Neural cell (in vitro differentiated cells): ENCODE measurements around the gene SLC6A17. TPM values are rescaled to one million over a fixed set of nuclear protein-coding genes. Genes with fewer than 3 reads are reported as not detected.

ENCODE experiments used
- H2AFZ ChIP-seq: fragments of 200-600, 300-800 bp; sonication (generic), shearing (Covaris generic); 2 replicates; pipeline ENCODE4 v1.6.0; 2014; ENCODE audit warnings: low read depth, mild to moderate bottlenecking, antibody characterized with exemption, low read length, moderate library complexity
- H3F3A ChIP-seq: fragments of 200-600 bp; shearing (Covaris generic); 2 replicates; pipeline ENCODE4 v1.6.1; 2016; ENCODE audit warnings: mild to moderate bottlenecking, moderate library complexity, mixed read lengths, antibody characterized with exemption, low read length; ENCODE audit not compliant: insufficient read depth, poor library complexity, severe bottlenecking
- H3K27ac ChIP-seq: fragments of 200-600, 300-800 bp; sonication (generic), shearing (Covaris generic); 2 replicates; pipeline ENCODE4 v1.5.1; 2014; ENCODE audit warnings: mild to moderate bottlenecking, low read length, moderate library complexity
- H3K27me3 ChIP-seq: fragments of 300-800, 200-600 bp; sonication (generic), shearing (Covaris generic); 2 replicates; pipeline ENCODE4 v1.6.0; 2014; ENCODE audit warnings: mild to moderate bottlenecking, low read depth, low read length, moderate library complexity; ENCODE audit not compliant: insufficient read depth
- H3K36me3 ChIP-seq: fragments of 300-800, 200-600 bp; sonication (generic), shearing (Covaris generic); 2 replicates; pipeline ENCODE4 v1.5.1; 2014; ENCODE audit warnings: mild to moderate bottlenecking, antibody characterized with exemption, low read length, moderate library complexity; ENCODE audit not compliant: insufficient read depth
- H3K4me2 ChIP-seq: fragments of 300-800, 200-600 bp; sonication (generic), shearing (Covaris generic); 2 replicates; pipeline ENCODE4 v1.6.0; 2014; ENCODE audit warnings: mild to moderate bottlenecking, low read length
- H3K4me3 ChIP-seq: fragments of 300-800, 200-600 bp; sonication (generic), shearing (Covaris generic); 2 replicates; pipeline ENCODE4 v1.5.1; 2014; ENCODE audit warnings: mild to moderate bottlenecking, low read length, moderate library complexity
- H3K79me2 ChIP-seq: fragments of 200-600 bp; shearing (Covaris generic); replicated peaks from 2 replicates; pipeline ENCODE4 v1.6.0; 2014; ENCODE audit warnings: mild to moderate bottlenecking, low read length, moderate library complexity; ENCODE audit not compliant: insufficient read depth
- H3K9ac ChIP-seq: fragments of 300-800, 200-600 bp; sonication (generic), shearing (Covaris generic); 2 replicates; pipeline ENCODE4 v1.6.1; 2016; ENCODE audit warnings: mild to moderate bottlenecking, low read length, mixed read lengths
- H3K9me2 ChIP-seq: fragments of 200-600 bp; shearing (Covaris generic); 2 replicates; pipeline ENCODE4 v1.6.1; 2016; ENCODE audit warnings: mild to moderate bottlenecking, low read length, mixed read lengths; ENCODE audit not compliant: insufficient read depth
- H3K9me3 ChIP-seq: fragments of 200-600, 300-800 bp; sonication (generic), shearing (Covaris generic); 2 replicates; pipeline ENCODE4 v1.6.1; 2016; ENCODE audit warnings: mild to moderate bottlenecking, mixed run types, low read length, moderate library complexity, mixed read lengths
- H4K20me1 ChIP-seq: fragments of 200-600 bp; shearing (Covaris generic); 2 replicates; pipeline ENCODE4 v1.6.1; 2016; ENCODE audit warnings: mild to moderate bottlenecking, mixed run types; ENCODE audit not compliant: insufficient read depth
- EZH2 ChIP-seq: fragments of 200-600, 300-800 bp; shearing (Covaris generic), sonication (generic); IDR thresholded peaks from 2 replicates; pipeline ENCODE4 v1.6.1; 2014; ENCODE audit warnings: antibody characterized with exemption, low read length, borderline replicate concordance, mild to moderate bottlenecking; ENCODE audit not compliant: insufficient read depth, poor library complexity, severe bottlenecking
- MXI1 ChIP-seq: fragments of 450-650 bp; conservative IDR thresholded peaks from 2 replicates; pipeline ENCODE4 v1.6.1; 2014; ENCODE audit warnings: antibody characterized with exemption, mild to moderate bottlenecking; ENCODE audit not compliant: poor library complexity, severe bottlenecking
- POLR2AphosphoS5 ChIP-seq: IDR thresholded peaks from 2 replicates; pipeline ENCODE4 v1.6.1; 2012
- RAD21 ChIP-seq: fragments of 450-650 bp; conservative IDR thresholded peaks from 2 replicates; pipeline ENCODE4 v1.6.1; 2014; ENCODE audit warnings: antibody characterized with exemption, mild to moderate bottlenecking, moderate library complexity
- TAF1 ChIP-seq: IDR thresholded peaks from 2 replicates; pipeline ENCODE4 v1.6.1; 2012; ENCODE audit warnings: low read depth
- polyA plus RNA-seq: library from polyadenylated mRNA; depleted of rRNA; stranded (reverse); fragments of >200 nt; gene quantifications from 2 replicates; pipeline ENCODE4 v1.2.3, GENCODE V29; 2014
- TF ChIP-seq, protein P1 (sequence below): IDR thresholded peaks from 2 replicates; pipeline ENCODE4 v1.6.1; 2012; ENCODE audit warnings: borderline replicate concordance

SLC6A17 gene
- polyA plus RNA-seq, 1 donor from 2014 or later: 3.5 TPM

DNA sequence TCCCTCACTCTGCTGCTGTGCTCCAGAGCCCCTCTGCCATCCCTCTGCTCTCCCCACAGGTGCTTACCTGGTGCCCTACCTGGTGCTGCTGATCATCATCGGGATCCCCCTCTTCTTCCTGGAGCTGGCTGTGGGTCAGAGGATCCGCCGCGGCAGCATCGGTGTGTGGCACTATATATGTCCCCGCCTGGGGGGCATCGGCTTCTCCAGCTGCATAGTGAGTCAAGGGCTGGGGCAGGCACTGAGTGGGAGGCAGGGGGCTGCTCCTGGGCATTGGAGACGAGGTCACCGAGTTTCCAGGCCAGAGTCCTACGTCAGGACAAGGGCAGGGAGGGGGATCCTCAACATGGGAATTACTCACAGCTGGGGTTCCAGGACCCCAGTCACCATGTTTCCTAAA, 21.7 kb downstream of the SLC6A17 start:
- H3K27ac ChIP-seq: no peak overlapping the region
- no peak overlapping the region for H3K9ac ChIP-seq
- H3K9me3 ChIP-seq: no peaks in the 10 kb centered on the region
- no peak for TF ChIP-seq RAD21
- TF ChIP-seq MXI1: no peak
- no peaks in the 10 kb centered on the region for H3K9me2 ChIP-seq
- no peak overlapping the region for H3K4me3 ChIP-seq
- H2AFZ ChIP-seq: no peak overlapping the region
- no peaks in the 10 kb centered on the region for H4K20me1 ChIP-seq
- H3F3A ChIP-seq: no peaks in the 10 kb centered on the region
- no peaks in the 10 kb centered on the region for H3K79me2 ChIP-seq
- H3K4me2 ChIP-seq: no peak overlapping the region
- H3K27me3 ChIP-seq: no peaks in the 10 kb centered on the region
- no peaks in the 10 kb centered on the region for H3K36me3 ChIP-seq

DNA sequence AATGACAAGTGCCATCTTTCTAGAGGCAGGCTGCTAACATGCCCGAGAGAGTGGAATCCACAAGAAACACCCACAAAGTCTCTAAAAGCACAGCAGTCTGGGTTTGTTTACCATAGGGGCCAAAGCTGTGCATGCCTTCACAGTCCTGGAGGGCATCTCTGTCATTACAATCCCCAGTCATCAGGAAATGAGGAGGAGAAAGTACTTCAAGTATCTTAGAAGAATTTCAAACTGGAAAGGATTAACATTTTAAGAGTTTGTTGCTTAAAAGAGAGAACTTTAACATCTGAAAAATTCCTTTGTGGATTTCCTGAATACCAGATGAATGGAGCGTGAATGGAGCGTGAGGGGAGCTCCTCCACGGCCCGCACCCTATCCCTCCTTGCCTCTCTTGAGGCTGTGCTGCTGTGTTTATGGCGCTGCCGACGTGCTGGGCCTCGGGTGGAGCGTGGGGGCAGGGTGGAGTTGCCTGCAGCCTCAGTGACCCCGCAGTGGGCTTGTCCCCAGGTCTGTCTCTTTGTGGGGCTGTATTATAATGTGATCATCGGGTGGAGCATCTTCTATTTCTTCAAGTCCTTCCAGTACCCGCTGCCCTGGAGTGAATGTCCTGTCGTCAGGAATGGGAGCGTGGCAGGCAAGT, 23.3 kb downstream of the SLC6A17 start:
- no peak for TF ChIP-seq EZH2
- TF ChIP-seq RAD21: no peak
- Histone ChIP-seq H3K4me3 (no peak overlapping the region), H3K4me2 (no peak overlapping the region)

DNA sequence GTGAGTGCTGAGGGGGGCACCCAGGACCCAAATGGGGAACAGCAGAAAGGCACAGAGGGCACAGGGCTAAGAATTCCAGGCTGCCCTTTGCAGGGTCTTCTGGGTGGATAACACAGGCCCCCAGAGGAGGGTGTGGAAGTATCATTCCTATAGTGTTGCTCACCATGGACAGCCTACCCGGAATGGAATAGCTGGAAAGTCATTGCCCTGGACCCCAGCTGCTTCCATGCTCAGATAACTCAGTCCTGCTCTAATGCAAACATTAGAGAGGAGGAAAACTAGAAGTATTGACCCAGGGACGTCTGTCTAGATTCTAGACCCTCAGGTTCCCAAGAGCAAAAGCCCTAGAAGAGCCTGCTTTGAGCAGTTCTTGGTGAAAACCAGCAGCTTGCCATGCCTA, 24.7 kb downstream of the SLC6A17 start:
- Histone ChIP-seq H3K79me2 (no peaks in the 10 kb centered on the region), H3K9me2 (no peaks in the 10 kb centered on the region), H3K27me3 (no peaks in the 10 kb centered on the region), H2AFZ (no peak overlapping the region), H3K9me3 (no peaks in the 10 kb centered on the region), H3K36me3 (no peaks in the 10 kb centered on the region), H3K4me3 (no peak overlapping the region), H4K20me1 (no peaks in the 10 kb centered on the region), H3K9ac (no peak overlapping the region), H3K27ac (no peak overlapping the region), H3F3A (no peaks in the 10 kb centered on the region), H3K4me2 (no peak overlapping the region)
- TF ChIP-seq POLR2AphosphoS5 (no peak), TAF1 (no peak), RAD21 (no peak)
- TF ChIP-seq, protein P1, sequence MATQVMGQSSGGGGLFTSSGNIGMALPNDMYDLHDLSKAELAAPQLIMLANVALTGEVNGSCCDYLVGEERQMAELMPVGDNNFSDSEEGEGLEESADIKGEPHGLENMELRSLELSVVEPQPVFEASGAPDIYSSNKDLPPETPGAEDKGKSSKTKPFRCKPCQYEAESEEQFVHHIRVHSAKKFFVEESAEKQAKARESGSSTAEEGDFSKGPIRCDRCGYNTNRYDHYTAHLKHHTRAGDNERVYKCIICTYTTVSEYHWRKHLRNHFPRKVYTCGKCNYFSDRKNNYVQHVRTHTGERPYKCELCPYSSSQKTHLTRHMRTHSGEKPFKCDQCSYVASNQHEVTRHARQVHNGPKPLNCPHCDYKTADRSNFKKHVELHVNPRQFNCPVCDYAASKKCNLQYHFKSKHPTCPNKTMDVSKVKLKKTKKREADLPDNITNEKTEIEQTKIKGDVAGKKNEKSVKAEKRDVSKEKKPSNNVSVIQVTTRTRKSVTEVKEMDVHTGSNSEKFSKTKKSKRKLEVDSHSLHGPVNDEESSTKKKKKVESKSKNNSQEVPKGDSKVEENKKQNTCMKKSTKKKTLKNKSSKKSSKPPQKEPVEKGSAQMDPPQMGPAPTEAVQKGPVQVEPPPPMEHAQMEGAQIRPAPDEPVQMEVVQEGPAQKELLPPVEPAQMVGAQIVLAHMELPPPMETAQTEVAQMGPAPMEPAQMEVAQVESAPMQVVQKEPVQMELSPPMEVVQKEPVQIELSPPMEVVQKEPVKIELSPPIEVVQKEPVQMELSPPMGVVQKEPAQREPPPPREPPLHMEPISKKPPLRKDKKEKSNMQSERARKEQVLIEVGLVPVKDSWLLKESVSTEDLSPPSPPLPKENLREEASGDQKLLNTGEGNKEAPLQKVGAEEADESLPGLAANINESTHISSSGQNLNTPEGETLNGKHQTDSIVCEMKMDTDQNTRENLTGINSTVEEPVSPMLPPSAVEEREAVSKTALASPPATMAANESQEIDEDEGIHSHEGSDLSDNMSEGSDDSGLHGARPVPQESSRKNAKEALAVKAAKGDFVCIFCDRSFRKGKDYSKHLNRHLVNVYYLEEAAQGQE: no peak

More for the DNA sequence above, 23.3 kb downstream of the SLC6A17 start:
- H3K27me3 ChIP-seq: no peaks in the 10 kb centered on the region
- no peak overlapping the region for H3K9ac ChIP-seq
- H2AFZ ChIP-seq: no peak overlapping the region
- H3K27ac ChIP-seq: no peak overlapping the region
- no peaks in the 10 kb centered on the region for H3K9me2 ChIP-seq
- H4K20me1 ChIP-seq: no peaks in the 10 kb centered on the region
- no peaks in the 10 kb centered on the region for H3K79me2 ChIP-seq
- H3F3A ChIP-seq: no peaks in the 10 kb centered on the region
- H3K36me3 ChIP-seq: no peaks in the 10 kb centered on the region
- no peaks in the 10 kb centered on the region for H3K9me3 ChIP-seq
